Skeletal muscle satellite cell (primary cell): Measurements from ENCODE around the gene FBLN2.

Experiments used
- H3K27me3 ChIP-seq: 2 replicates; pipeline ENCODE4 v1.7.0; 2013; ENCODE audit warnings: low read length; ENCODE audit not compliant: control insufficient read depth, insufficient read depth
- H3K36me3 ChIP-seq: 2 replicates; pipeline ENCODE4 v1.7.0; 2013; ENCODE audit warnings: mild to moderate bottlenecking, control low read depth, low read length; ENCODE audit not compliant: insufficient read depth
- H3K4me1 ChIP-seq: 2 replicates; pipeline ENCODE4 v1.7.0; 2013; ENCODE audit warnings: low read length; ENCODE audit not compliant: control insufficient read depth, insufficient read depth
- H3K4me2 ChIP-seq: 2 replicates; pipeline ENCODE4 v1.7.0; 2013; ENCODE audit warnings: mild to moderate bottlenecking, low read length
- H3K4me3 ChIP-seq: 2 replicates; pipeline ENCODE4 v1.7.0; 2013; ENCODE audit warnings: low read length
- H3K9ac ChIP-seq: 2 replicates; pipeline ENCODE4 v1.7.0; 2013; ENCODE audit warnings: mild to moderate bottlenecking, low read depth, low read length, moderate library complexity
- H3K9me3 ChIP-seq: replicated peaks from 2 replicates; pipeline ENCODE4 v1.7.0; 2013; ENCODE audit warnings: mild to moderate bottlenecking, control low read depth, low read length

The FBLN2 gene

GRCh38 chr3:13595485-13595884, 46.6 kb downstream of the FBLN2 start:
- peaks cover 7% of the 10 kb centered on the region for H3K4me1 ChIP-seq
- H3K9me3 ChIP-seq = no peaks in the 10 kb centered on the region

GRCh38 chr3:13596426-13597205, 47.7 kb downstream of the FBLN2 start:
- H3K4me3 ChIP-seq = no peak overlapping the region
- no peaks in the 10 kb centered on the region for H3K36me3 ChIP-seq
- no peaks in the 10 kb centered on the region for H3K27me3 ChIP-seq

More at GRCh38 chr3:13595485-13595884, 46.6 kb downstream of the FBLN2 start:
- Histone ChIP-seq H3K36me3 (no peaks in the 10 kb centered on the region), H3K27me3 (no peaks in the 10 kb centered on the region), H3K4me2 (no peak overlapping the region), H3K4me3 (no peak overlapping the region), H3K9ac (no peak overlapping the region)

GRCh38 chr3:13597661-13598060, 48.7 kb downstream of the FBLN2 start:
- Histone ChIP-seq H3K4me1 (peaks cover 7% of the 10 kb centered on the region), H3K9me3 (no peaks in the 10 kb centered on the region), H3K4me2 (no peak overlapping the region), H3K9ac (no peak overlapping the region), H3K4me3 (no peak overlapping the region), H3K36me3 (no peaks in the 10 kb centered on the region), H3K27me3 (no peaks in the 10 kb centered on the region)

More at GRCh38 chr3:13596426-13597205, 47.7 kb downstream of the FBLN2 start:
- H3K4me1 ChIP-seq = peaks cover 7% of the 10 kb centered on the region
- no peak overlapping the region for H3K9ac ChIP-seq
- H3K9me3 ChIP-seq = no peaks in the 10 kb centered on the region
- no peak overlapping the region for H3K4me2 ChIP-seq

GRCh38 chr3:13598201-13598600, 49.3 kb downstream of the FBLN2 start:
- Histone ChIP-seq H3K9ac (no peak overlapping the region), H3K4me1 (peaks cover 7% of the 10 kb centered on the region), H3K27me3 (no peaks in the 10 kb centered on the region), H3K4me2 (no peak overlapping the region), H3K36me3 (no peaks in the 10 kb centered on the region), H3K4me3 (no peak overlapping the region), H3K9me3 (no peaks in the 10 kb centered on the region)

GRCh38 chr3:13598926-13599886, 50.3 kb downstream of the FBLN2 start:
- no peak overlapping the region for H3K4me3 ChIP-seq
- no peaks in the 10 kb centered on the region for H3K36me3 ChIP-seq
- no peak overlapping the region for H3K9ac ChIP-seq
- no peaks in the 10 kb centered on the region for H3K27me3 ChIP-seq
- H3K9me3 ChIP-seq = no peaks in the 10 kb centered on the region
- peaks cover 7% of the 10 kb centered on the region for H3K4me1 ChIP-seq
- no peak overlapping the region for H3K4me2 ChIP-seq

- no peak overlapping the region for H3K4me3 ChIP-seq
- no peaks in the 10 kb centered on the region for H3K9me3 ChIP-seq
- H3K4me1 ChIP-seq = peaks cover 7% of the 10 kb centered on the region
- no peak overlapping the region for H3K4me2 ChIP-seq
- no peaks in the 10 kb centered on the region for H3K36me3 ChIP-seq
- H3K9ac ChIP-seq = no peak overlapping the region
- H3K27me3 ChIP-seq = no peaks in the 10 kb centered on the region
These were observed 51.0 kb downstream of the FBLN2 start for GRCh38 chr3:13599887-13600450.

- H3K36me3 ChIP-seq = no peaks in the 10 kb centered on the region
- H3K4me2 ChIP-seq = no peak overlapping the region
- no peaks in the 10 kb centered on the region for H3K27me3 ChIP-seq
- H3K4me3 ChIP-seq = no peak overlapping the region
- H3K9ac ChIP-seq = no peak overlapping the region
- peaks cover 7% of the 10 kb centered on the region for H3K4me1 ChIP-seq
- no peaks in the 10 kb centered on the region for H3K9me3 ChIP-seq
These were observed 52.2 kb downstream of the FBLN2 start for GRCh38 chr3:13600950-13601691.

- H3K36me3 ChIP-seq = no peaks in the 10 kb centered on the region
- peaks cover 7% of the 10 kb centered on the region for H3K4me1 ChIP-seq
- no peak overlapping the region for H3K4me2 ChIP-seq
- H3K9ac ChIP-seq = no peak overlapping the region
- H3K27me3 ChIP-seq = no peaks in the 10 kb centered on the region
- H3K9me3 ChIP-seq = no peaks in the 10 kb centered on the region
- H3K4me3 ChIP-seq = no peak overlapping the region
These were observed 52.8 kb downstream of the FBLN2 start for GRCh38 chr3:13601692-13602080.

GRCh38 chr3:13605555-13605954, 56.6 kb downstream of the FBLN2 start:
- Histone ChIP-seq H3K9ac (no peak overlapping the region), H3K36me3 (no peaks in the 10 kb centered on the region), H3K4me1 (peaks cover 5% of the 10 kb centered on the region), H3K9me3 (no peaks in the 10 kb centered on the region), H3K4me2 (no peak overlapping the region), H3K4me3 (no peak overlapping the region), H3K27me3 (no peaks in the 10 kb centered on the region)

- no peaks in the 10 kb centered on the region for H3K27me3 ChIP-seq
- H3K4me1 ChIP-seq = peaks cover 5% of the 10 kb centered on the region
- no peak overlapping the region for H3K4me2 ChIP-seq
- no peak overlapping the region for H3K9ac ChIP-seq
- H3K4me3 ChIP-seq = no peak overlapping the region
- no peaks in the 10 kb centered on the region for H3K36me3 ChIP-seq
- no peaks in the 10 kb centered on the region for H3K9me3 ChIP-seq
These were observed 59.1 kb downstream of the FBLN2 start for GRCh38 chr3:13607821-13608597.
